ENCODE data around the gene AAMDC.
"Not testable (repeated sequence)": the region's sequence is repeated elsewhere in the genome, so short reads cannot be mapped to it uniquely, and the experiment has no call there.

Gene AAMDC

DNA sequence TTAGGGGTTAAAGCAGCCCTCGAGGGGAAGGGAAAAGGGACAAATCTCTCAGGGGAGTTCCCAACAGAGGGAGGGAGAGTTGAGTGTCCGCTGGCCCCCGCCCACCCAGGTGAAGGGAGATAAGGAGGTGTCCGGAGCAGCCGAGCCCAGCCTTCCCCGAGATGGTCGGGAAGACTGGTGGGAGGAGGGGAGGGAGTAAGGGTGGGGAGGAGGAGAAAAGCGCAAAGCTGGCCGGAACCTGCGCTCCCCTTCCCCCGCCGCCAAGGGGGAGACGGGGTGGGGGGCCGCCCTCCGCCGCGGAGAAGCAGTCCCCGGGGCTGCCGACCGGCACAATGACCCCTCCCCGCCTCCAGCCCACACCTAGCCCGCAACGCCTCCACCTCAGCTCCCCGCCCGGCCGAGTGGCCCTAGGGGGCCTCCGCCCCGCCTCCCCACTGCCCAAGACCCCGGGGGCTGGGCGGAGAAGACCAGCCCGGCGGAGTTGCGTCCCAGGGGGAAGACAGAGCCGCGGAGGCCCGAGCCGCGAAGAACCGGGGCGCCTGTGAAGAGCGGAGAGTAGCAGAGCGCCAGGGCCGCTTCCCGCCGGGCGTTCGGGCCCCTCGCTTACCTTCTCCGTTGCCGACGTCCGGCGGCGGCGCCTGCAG is 901 bp upstream of the AAMDC start:
- DNase-seq (ENCODE audit: low read depth in 1 of 2, low spot score in 1 of 2) = peak; percentile 9 to 16

DNA sequence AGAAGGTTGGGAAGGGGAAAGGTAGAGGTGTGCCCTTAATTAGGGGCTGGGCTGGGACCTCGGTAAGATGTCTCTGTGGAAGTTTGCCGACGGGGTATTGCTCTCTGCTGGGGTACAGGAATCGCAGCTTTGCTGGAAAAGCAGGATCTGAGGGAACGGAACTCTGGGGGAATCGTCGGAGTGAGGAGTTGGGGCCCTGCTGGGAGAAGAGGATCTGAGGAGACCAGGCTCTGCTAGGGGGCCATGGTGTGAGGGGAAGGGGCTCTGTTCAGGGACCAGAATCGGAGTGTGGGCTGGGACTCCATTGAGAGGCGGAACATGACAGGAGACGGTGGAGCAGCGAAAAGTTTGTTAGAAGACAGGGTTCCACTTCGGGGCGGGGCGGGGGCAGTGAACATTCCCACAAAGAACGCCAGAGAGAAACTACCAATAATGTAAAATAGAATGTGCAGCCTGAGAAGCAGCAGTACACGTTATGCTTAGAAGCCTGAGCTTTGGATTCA is 456 bp downstream of the AAMDC start:
- DNase-seq (ENCODE audit: low read depth in 1 of 2, low spot score in 1 of 2) = no peak

GRCh38 chr11:77822126-77822525 is 1.2 kb downstream of the AAMDC start:
- not testable (repeated sequence) for DNase-seq (ENCODE audit: low read depth in 1 of 2, low spot score in 1 of 2)

GRCh38 chr11:77823775-77824174 is 2.8 kb downstream of the AAMDC start:
- no peak for DNase-seq (ENCODE audit: low read depth in 1 of 2, low spot score in 1 of 2)

- no peak for DNase-seq (ENCODE audit: low read depth in 1 of 2, low spot score in 1 of 2)
Observed at GRCh38 chr11:77828926-77829325, 8.0 kb downstream of the AAMDC start.

- DNase-seq (ENCODE audit: low read depth in 1 of 2, low spot score in 1 of 2) = no peak
Observed at GRCh38 chr11:77833302-77833701, 12.4 kb downstream of the AAMDC start.

GRCh38 chr11:77842441-77843121 is 21.6 kb downstream of the AAMDC start:
- DNase-seq (ENCODE audit: low read depth in 1 of 2, low spot score in 1 of 2) = no peak

DNA sequence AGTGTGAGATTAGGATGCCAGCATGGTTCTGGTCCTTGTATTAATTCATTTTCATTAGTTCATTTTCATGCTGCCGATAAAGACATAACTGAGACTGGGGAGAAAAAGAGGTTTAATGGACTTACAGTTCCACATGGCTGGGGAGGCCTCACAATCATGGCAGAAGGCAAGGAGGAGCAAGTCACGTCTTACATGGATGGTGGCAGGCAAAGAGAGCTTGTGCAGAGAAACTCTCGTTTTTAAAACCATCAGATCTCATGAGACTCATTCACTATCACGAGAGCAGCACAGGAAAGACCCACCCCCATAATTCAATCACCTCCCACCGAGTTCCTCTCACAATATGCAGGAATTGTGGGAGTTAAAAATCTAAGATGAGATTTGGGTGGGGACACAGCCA is 22.8 kb downstream of the AAMDC start:
- DNase-seq (ENCODE audit: low read depth in 1 of 2, low spot score in 1 of 2) = not testable (repeated sequence)

DNA sequence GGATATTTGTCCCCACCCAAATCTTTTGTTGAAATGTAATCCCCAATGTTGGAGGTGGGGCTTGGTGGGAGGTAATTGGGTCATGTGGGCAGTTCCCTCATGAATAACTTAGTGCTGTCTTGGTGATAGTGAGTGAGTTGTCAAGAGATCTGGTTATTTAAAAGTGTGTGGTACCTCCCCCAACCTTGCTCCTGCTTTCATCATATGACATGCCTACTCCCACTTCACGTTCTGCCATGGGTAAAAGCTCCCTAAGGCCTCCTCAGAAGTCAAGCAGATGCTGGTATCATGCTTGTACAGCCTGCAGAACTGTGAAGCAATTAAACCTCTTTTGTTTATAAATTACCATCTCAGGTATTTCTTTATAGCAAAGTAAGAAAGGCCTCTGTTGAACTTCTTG is 30.6 kb downstream of the AAMDC start:
- DNase-seq (ENCODE audit: low read depth in 1 of 2, low spot score in 1 of 2) = no peak

GRCh38 chr11:77854838-77855237 is 33.9 kb downstream of the AAMDC start:
- no peak for DNase-seq (ENCODE audit: low read depth in 1 of 2, low spot score in 1 of 2)

GRCh38 chr11:77857906-77858457 is 37.0 kb downstream of the AAMDC start:
- DNase-seq (ENCODE audit: low read depth in 1 of 2, low spot score in 1 of 2) = not testable (repeated sequence)

DNA sequence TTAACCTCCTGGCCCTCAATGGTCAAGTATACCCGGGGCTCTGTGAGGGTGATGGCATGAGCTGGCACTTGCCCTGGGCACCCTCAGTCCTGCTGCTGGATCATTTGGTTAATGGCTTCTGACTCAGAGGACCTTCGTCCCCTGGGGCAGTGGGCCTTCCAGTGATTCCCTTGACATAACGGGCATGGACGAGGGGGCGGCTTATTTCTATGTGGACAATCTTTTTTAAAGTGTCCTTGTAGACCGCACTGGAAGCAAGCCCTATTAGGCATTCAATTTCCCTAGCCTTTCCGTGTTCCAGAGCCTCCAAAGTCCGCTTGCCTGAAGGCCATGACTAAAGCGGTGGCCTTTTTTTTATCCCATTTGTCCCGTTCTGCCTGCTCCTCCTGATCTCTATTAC is 40.5 kb downstream of the AAMDC start:
- not testable (repeated sequence) for DNase-seq (ENCODE audit: low read depth in 1 of 2, low spot score in 1 of 2)

DNA sequence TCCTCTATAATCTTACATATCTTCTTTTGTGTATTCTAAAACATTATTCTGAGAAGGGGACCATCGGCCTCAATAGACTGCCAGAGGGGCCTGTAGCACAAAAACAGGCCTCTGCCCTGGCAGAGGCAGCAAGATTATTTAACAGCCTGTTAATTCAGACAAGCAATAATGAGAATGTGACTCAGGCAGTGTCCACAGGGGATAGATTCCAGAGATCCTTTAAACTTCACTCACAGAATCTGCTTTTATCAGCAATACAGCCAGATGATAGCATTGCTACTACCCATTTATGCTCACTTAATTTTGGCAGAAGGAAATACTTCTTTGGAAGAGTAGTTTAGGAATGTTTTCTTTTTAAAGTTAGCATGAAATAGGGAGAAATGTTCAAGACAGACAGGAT is 44.9 kb downstream of the AAMDC start:
- DNase-seq (ENCODE audit: low read depth in 1 of 2, low spot score in 1 of 2) = no peak

DNA sequence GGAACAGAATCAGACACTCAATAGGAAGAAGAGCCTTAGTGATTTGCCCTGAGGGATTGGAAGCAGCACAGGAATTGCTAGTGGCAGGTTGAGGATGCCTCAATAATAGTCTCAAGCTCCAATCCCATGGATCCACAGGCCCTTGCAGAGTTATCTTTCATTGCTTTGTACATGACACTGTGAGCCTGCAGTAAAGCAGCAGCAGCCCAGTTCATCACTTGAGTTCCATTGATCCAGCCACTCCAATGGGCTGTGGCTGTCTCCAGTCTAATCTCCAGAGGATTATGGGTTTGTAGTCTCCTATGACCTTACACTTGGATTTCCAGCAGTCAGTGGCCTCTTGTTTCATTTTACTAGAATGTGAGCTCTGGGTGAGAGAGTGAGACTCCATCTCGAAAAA is 45.4 kb downstream of the AAMDC start:
- no peak for DNase-seq (ENCODE audit: low read depth in 1 of 2, low spot score in 1 of 2)

- DNase-seq (ENCODE audit: low read depth in 1 of 2, low spot score in 1 of 2) = no peak
Observed at GRCh38 chr11:77868744-77869143, 47.8 kb downstream of the AAMDC start.

- DNase-seq (ENCODE audit: low read depth in 1 of 2, low spot score in 1 of 2) = no peak
Observed at GRCh38 chr11:77871855-77872254, 50.9 kb downstream of the AAMDC start.

- DNase-seq (ENCODE audit: low read depth in 1 of 2, low spot score in 1 of 2) = no peak
Observed at GRCh38 chr11:77873345-77873744, 52.4 kb downstream of the AAMDC start.

DNA sequence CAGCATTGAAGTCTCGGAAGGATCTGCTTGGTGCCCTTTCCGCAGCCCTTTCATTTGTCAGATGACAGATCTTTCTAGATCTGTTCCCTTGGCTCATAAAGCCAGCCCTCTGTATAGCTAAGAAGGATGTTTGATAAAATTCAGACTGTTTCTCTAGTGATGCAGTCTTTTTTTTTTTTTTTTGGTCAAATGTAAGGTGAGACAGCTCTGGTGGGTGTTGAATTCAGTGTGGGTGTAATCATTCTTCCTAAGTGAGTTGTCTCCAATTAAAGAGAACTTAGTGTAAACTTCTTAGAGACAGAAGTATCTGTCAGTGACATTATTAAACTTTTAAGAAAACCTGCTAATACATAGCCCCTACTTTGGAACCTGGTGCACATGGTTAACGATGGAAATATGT is 53.3 kb downstream of the AAMDC start:
- no peak for DNase-seq (ENCODE audit: low read depth in 1 of 2, low spot score in 1 of 2)

DNA sequence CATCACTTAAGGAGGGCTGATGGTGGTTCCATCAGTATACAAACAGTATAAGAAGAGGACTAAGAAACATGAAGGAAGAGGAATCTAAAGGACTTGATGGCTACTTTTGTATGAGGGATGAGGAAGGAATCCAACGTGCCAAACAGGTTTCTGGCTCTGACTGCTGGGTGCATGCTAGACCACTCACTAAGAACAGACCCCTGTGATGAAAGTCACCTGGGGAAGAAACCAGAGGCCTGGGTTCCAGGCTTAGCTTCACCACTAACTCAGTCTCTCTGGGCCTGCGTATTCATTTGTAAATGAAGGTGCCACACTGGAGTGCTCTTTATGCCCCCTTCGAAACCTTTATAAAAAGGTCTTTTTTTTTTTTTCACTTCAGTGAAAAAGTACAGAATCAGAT is 55.1 kb downstream of the AAMDC start:
- no peak for DNase-seq (ENCODE audit: low read depth in 1 of 2, low spot score in 1 of 2)

DNA sequence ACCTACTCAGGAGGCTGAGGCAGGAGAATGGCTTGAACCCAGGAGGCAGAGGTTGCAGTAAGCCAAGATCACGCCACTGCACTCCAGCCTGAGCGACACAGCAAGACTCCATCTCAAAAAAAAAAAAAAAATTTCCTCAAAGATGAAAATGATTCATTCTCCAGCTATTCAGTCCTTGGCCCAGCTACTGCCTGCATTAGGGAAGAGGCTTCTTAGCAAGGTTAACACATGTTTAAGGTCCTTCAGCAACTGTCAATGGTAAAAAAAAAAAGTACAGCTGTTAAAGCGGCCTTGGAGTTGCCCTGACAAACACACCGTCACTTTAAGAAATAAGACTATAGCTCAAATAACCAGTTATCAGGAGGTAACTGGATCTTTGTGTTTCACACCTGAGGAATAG is 57.3 kb downstream of the AAMDC start:
- not testable (repeated sequence) for DNase-seq (ENCODE audit: low read depth in 1 of 2, low spot score in 1 of 2)

GRCh38 chr11:77879218-77879617 is 58.3 kb downstream of the AAMDC start:
- no peak for DNase-seq (ENCODE audit: low read depth in 1 of 2, low spot score in 1 of 2)

DNA sequence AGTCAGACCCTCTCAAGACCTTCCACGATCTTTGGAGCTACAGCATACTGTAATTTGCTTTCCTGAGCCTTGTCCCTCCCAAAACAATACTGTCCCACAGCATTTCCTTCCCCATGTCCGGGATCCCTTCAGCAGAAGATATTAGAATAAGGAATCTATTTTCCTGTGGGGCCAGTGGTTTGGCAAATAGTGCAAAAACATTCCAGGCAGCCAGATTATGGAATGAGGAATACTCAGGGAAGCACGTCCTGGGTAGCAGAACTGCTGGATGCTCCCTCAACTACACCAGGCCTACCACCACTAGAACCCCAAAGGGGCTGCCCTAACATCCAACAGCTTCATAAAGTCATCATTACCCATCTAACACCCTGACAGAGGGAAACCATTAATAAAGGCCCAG is 61.5 kb downstream of the AAMDC start:
- no peak for DNase-seq (ENCODE audit: low read depth in 1 of 2, low spot score in 1 of 2)

- no peak for DNase-seq (ENCODE audit: low read depth in 1 of 2, low spot score in 1 of 2)
Observed at GRCh38 chr11:77883775-77884174, 62.8 kb downstream of the AAMDC start.
